GM12892 (cell line): Measurements from ENCODE around the gene CD93.

Experiments used
- POLR2A ChIP-seq: IDR thresholded peaks from 2 replicates; pipeline ENCODE4 v1.6.1; 2011; ENCODE audit warnings: low read depth, low read length, control low read depth
- TAF1 ChIP-seq: IDR thresholded peaks from 2 replicates; pipeline ENCODE4 v1.6.1; 2011; ENCODE audit warnings: low read depth, mild to moderate bottlenecking, control low read depth, low read length, borderline replicate concordance

DNA sequence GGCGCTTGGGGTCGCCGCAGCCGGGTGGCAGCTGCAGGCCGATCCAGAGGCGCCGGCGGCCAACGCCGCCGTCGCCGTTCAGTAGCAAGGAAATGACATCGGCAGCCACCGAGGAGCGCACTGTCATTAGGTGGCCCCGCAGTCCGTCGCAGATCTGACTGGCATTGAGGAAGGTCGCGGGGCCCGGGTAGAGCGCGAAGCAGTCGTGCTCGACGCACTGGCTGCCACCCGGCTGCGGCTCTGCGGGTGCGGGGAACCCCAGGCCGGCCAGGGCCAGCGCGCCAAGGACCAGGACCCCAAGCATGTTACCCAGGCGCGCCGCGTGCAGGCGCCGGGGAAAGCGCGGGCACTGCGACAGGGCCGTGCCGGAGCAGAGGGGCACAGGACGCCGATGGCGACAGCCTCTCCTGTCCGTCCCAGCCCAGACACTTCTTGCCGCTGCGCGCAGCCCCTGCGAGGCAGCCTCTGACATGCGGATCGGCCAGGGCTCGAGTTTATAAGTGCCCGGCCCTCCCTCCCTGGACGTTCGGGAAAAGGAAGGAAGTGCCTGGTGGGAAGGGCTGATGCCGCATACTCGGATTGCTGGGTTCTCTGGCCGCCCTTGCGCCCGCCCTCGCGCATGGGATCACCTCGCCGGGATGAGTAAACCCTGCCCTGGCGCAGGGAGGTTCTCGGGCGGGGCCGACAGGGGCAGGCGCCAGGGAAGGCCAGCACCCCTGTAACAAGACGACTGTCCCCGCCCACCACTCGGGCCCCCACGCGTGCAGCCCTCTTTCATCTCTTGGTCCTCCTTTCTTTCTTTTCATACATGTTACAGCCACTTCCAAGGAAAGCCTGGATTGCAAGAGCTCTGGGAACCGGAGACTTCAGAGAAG lies 36.7 kb downstream of the CD93 start, which contains the start of gene THBD:
- TF ChIP-seq POLR2A: no peak
- TF ChIP-seq TAF1: no peak
